ENCODE results near the gene MEAF6.

GRCh38 chr1:37502104-37502503, 12.5 kb downstream of the MEAF6 start:
- no peak for TF ChIP-seq CTCF (IDR thresholded peaks at IDR 0.05)
- no peak for TF ChIP-seq EZH2phosphoT487 (IDR thresholded peaks at IDR 0.05)
- no peak for TF ChIP-seq EZH2 (IDR thresholded peaks at IDR 0.05)
